GM21360 (cell line): Measurements from ENCODE around the gene RP9.

Experiments
- ATAC-seq: cut with Tn5 transposase; IDR thresholded peaks from one replicate; pipeline ENCODE4 v1.9.1; 2021; ENCODE audit warnings: mild to moderate bottlenecking, moderate library complexity; ENCODE audit not compliant: unreplicated experiment

Gene RP9

DNA sequence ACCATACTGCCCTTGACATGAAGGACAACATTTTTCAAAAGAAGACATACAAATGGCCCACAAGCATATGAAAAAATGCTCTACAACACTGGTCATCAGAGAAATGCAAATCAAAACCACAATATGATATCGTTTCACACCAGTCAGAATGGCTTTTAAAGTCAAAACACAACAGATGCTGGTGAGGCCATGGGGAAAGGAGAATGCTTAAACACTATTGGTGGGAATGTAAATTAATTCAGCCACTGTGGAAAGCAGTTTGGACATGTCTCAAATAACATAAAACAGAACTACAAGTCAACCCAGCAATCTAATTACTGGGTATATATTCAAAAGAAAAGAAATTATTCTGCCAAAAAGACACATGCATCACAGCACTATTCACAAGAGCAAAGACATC lies 42.4 kb downstream of the RP9 start:
- no peak for ATAC-seq

DNA sequence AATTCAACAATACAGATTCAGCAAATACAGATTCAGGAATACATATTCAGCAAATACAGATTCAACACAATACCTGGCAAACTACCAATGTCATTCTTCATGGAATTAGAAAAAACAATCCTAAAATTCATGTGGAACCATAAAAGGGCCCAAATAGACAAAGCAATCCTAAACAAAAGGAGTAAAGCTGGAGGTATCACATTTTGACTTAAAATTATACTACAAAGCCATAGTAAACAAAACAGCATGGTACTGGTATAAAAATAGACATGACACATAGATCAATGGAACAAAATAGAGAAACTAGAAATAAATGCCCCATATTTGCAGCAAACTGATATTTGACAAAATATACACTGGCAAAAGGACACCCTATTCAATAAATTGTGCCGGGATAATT lies 43.2 kb downstream of the RP9 start:
- no peak for ATAC-seq

DNA sequence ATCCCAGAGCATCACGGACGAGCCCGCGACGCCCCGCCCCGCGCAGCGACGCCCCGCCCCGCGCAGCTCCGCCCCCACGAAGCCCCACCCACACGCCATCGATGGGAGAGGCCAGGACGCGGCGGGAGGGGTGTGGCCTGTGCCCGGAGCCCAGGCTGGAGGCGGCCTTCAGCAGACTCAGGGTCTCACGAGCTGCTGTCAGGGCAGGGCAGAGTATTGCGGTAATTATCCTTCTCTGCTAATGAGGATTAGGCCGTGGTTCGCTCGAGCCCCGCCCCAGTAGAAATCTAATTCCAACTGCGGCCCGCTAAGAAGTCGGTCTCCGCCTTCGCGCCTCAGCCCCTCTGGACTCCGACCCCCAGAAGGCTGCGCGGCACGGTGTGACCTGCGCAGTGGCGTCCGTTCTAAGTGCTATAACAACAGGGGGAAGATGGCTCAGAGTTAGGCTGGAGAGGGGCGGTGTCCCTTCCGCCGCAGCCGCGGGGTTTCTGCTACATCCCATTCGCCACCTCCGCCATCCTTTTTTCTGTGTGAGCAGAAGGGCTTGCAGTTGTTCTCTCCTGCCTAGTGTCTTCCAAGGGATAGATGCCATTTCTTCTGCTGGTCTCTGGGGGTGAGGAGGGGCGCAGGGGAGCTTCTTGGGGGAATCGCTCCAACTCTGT lies 46.3 kb downstream of the RP9 start:
- ATAC-seq, result peak; percentile 93

DNA sequence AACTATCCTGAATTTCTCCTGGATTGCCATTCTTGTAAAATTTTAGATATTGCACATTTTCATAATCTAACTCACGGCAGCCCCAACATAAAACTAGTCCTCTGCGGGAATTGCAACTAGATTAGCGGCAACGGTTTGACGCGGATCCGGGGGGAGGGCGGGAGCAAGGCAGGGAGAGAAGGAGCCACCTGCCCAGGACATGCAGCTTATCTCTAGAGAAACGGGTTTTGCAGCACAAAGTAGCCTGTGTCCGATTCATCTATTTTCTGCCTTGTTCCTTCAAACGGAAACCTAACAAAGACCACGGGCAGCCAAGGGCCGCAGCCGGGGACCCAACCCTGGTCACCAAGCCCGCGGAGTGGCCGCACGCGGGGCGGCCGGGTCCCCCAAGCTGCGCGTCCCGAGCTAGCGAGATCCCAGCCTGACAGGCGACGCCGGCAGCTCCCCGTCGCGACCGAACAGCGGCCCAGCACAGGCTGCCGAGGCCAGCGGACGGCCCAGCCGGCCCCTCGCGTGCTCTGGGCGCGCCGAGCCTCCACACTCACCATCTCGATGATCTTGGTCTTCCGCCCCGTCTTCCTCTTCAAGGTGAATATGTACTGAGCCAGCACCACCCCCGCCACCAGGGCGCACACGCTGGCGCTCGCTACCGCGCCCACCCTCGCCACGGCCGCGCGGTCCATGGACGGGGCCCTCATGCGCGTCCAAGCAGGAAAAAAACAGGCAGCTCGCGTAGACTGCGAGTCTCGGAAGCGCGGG lies 47.0 kb downstream of the RP9 start, which contains the start of gene NT5C3A:
NT5C3A (minus strand) TSS at position 754 of the 759 bp plus-strand sequence; CDS start at position 683, 71 bp downstream.
- peak; percentile 1 for ATAC-seq

DNA sequence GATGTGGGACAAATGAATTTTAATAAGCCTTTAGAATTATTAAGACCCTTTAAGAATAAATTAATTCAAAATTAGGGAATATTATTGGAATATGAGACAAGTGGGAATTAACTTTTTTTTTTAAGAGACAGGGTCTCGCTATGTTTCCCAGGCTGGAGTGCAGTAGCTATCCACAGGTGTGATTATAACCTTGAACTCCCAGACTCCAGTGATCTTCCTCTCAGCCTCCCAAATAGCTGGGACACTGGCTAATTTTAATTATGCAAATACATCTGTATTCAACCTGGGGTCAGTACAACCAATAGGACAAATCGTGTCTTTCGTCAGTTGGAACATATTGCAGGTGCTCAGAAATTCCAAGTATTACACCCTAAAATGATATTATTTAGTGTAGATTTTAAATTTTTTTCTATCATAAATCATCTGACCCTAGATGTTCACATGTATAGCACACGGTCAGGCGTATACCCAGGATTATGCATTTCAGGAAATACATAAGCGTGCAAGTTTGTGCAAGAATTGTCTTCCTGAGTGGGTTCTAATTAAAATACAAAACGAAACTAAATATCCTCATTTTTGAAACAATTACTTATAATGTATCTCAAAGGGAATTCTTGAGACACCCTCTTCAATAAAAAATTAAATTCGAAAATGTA lies 47.8 kb downstream of the RP9 start:
- ATAC-seq, result no peak

DNA sequence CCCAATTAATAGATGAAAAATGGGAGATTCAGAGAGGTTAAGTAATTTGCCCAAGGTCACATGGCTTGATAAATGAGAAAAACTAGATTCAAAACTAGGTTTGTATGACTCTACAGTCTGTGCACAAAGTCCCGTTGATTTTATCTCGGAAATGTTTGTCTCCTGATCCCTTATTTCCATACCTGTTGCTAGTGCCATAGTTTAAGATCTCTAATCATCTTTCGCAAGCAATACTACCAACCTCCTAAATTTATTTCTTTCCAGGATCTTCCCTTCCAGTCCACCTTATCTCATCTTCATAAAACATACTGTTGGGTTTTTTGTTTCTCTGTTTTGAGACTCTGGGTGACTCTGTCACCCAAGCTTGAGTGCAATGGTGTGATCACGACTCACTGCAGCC lies 49.6 kb downstream of the RP9 start:
- ATAC-seq, result no peak

DNA sequence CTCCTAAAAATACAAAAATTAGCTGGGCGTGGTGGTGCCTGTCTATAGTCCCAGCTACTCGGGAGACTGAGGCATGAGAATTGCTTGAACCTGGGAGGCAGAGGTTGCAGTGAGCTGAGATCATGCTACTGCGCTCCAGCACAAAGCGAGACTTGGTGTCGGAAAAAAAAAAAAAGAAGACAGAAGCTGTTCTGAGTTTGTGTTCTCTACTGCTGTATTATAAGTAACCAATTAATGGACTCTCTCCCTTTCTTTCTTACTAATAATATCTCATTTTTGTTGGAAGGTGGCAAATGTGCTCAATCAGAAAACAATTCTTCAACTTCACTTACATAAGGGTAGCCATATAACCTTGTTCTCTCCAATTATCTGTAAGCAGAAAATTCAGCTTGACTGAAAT lies 54.0 kb downstream of the RP9 start:
- no peak for ATAC-seq

DNA sequence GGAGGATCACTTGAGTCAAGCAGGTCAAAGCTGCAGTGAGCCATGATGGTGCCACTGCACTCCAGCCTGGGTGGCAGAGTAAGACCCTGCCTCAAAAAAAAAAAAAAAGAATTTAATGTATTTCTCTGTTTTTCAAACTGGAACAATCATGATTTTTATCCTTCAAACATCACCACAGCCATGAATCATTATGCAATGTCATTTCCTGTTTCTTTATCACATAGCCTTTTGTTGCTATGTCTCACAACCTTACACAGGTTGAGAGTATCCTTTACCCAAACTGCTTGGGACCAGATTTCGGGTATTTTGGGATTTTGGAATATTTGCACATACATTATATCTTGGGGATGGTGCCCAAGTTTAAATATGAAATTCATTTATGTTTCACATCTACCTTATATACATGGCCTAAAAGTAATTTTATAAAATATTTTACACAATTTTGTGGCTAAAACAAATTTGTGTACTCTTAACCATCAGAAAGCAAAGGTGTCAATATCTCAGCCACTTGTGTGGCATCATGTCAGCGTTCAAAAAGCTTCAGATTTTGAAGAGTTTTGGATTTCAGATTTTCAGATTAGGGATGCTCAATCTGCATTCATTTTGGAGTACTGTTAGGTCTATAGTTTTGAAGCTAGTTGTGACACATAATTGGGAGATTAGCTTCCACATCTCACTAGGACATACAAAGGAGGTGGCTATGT lies 54.8 kb downstream of the RP9 start:
- no peak for ATAC-seq

DNA sequence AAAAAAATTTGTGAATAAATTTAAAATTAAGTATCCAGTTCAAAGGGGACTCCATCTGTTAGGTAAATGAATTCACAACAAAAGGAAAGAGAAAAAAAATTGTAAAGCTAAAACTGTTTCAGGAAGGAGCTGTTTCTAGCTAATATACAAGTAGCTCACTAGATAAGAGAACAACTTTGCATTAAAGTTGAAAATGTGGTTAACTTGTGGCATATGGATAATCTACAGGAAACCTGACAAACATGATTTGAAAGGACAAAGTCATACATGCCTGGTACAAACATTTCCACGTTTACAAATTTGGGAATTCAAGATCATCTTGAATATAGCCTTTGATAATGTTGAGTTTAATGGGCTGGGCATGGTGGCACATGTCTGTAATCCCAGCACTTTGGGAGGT lies 55.5 kb downstream of the RP9 start:
- no peak for ATAC-seq

DNA sequence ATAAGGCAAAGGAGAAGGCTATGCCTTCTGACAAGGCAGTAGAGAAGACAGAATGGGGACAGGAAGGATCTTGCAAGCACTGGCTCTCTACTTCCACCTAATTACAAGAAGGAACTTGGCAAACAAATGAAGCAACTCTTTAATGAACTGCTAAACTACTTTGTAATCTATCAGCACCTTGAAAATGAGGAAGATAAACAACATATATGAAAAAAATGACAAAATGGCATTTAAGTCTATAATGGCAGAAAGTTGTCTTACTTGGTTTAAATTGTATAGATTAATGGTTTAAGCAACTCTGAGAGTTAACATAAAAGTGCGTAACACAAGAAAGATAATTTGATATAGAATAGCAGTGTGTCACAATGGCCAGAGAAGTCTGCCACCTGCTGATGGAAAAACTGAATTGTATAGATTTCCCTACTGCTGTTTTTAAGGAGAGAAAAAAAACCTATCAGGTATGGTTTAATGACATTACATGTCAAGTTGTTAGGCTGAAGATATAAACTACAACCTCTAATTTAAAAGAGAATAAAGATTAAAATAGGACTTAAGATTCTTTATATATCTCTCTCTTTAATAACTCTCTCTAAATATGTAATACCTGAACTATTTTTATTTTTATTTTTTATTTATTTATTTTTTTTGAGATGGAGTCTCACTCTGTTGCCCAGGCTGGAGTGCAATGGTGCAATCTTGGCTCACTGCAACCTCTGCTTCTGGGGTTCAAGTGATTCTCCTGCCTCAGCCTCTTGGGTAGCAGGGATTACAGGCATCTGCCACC lies 58.5 kb downstream of the RP9 start:
- ATAC-seq, result no peak

DNA sequence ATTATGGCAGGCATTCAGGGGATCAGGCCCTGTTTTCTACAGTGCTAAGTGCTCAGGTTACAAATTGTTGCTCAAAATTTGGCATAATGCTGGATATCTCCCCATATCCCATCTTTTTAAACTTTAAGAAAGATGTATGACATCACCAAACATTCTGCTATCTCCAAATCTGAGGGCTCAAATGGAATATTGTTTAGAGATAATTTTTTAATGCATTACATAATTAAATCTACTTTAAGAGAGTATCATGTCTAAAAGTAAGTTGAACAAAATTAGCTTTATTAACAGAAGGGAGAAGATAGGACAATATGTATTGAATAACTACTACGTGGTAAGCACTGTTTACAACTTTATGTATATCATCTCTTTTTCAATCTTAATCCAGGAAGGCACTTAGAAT lies 60.5 kb downstream of the RP9 start:
- ATAC-seq, result no peak

DNA sequence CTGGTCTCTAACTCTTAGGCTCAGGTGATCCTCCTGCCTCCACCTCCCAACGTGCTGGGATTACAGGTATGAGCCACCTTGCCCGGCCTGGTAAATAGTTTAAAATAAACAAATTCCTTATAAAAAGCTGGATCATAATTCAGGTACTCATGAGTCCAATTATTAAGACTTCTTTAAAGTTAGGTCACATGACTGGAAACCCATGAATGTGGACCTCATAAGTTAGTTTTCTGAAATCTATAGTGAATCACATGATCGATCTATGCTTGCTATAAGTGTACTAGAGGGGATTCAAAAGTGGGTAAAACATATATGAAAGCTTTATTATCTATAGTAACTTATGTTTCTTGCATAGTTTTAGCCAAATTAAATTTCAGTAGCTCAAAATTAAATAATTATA lies 60.9 kb downstream of the RP9 start:
- no peak for ATAC-seq

DNA sequence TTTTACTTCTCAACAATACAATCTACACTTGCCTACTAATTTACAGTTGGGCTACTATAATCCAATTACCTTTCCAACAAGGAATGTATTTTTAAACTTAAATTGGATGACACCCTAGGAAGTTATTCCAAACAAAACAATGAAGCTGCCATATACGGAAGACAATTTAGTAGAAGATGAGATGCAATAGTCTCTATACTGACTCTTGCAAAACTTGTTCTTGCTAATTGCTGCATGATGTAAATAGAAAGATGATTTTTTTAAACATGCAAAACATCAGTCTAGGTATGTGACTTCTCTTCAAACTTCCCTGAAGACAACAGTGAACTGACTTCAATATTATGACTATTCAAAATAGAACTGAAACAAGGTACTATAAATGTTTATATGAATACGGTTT lies 64.2 kb downstream of the RP9 start:
- ATAC-seq, result no peak
